Tibial nerve (tissue), 4 donors: ENCODE measurements around the gene EIF2B2.

ENCODE experiments used
- EP300 ChIP-seq, 2 donors: sonication (generic); formaldehyde crosslinking; IDR thresholded peaks; one replicate each; pipeline ENCODE4 v1.6.1; 2017; ENCODE audit warnings: antibody characterized with exemption in 2 of 2, mild to moderate bottlenecking in 1 of 2
- POLR2A ChIP-seq, 2 donors: fragments of 450-650 bp; IDR thresholded peaks; one replicate each; pipeline ENCODE4 v1.6.1; 2017; ENCODE audit warnings: antibody characterized with exemption in 2 of 2, mild to moderate bottlenecking in 2 of 2, moderate library complexity in 2 of 2
- TF ChIP-seq, protein P1 (sequence below), 5 experiments: fragments of 200-600 bp in 3 of 5; fragments of 450-650 bp in 2 of 5; sonication (generic) in 3 of 5; IDR thresholded peaks; one replicate each; pipeline ENCODE4 v1.5.1; 2016 to 2019; ENCODE audit warnings: antibody characterized with exemption in 5 of 5, mild to moderate bottlenecking in 3 of 5, moderate library complexity in 2 of 5

DNA sequence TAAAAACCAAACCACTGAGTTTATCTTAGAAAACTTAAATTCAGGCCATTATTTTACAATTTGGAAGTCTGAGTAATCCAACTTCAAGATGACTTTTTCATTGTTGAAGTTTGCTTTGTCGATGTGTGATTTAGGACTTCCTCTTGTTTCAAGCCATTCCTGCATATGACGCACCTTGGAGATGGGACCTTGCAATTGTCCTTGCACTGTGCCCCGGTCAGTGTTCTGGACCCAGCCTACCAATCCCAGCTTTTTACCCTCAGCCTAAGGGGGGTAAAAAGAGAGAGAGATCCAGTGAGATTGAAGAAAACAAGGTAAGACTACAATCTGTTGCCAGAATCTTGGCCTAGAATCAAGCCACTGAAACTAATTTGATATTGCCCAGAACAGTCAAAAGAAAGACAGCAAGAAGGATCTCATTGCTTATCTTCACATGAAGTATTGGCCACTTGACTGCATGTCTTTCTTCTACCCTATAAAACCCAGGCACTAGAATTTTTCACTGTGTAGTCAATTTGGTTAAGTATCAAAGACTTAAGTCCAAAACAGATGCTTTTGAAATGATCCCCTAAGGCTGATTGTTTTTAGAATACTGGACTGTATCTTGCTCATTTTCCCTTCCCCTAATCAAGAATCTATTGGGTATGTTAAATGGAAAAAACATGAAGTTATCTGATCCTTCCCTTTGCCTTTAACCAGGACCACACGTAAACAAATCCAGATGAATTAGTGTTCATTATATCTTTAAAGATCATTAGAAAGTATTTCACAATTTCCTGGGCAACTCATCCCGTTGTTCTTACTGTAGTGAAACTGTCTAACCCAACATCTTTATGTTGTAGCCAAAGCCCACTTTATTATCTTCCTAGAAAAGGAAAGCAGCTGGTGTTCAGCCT is 50.9 kb downstream of the EIF2B2 start:
- TF ChIP-seq, protein P1, sequence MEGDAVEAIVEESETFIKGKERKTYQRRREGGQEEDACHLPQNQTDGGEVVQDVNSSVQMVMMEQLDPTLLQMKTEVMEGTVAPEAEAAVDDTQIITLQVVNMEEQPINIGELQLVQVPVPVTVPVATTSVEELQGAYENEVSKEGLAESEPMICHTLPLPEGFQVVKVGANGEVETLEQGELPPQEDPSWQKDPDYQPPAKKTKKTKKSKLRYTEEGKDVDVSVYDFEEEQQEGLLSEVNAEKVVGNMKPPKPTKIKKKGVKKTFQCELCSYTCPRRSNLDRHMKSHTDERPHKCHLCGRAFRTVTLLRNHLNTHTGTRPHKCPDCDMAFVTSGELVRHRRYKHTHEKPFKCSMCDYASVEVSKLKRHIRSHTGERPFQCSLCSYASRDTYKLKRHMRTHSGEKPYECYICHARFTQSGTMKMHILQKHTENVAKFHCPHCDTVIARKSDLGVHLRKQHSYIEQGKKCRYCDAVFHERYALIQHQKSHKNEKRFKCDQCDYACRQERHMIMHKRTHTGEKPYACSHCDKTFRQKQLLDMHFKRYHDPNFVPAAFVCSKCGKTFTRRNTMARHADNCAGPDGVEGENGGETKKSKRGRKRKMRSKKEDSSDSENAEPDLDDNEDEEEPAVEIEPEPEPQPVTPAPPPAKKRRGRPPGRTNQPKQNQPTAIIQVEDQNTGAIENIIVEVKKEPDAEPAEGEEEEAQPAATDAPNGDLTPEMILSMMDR (IDR thresholded peaks at IDR 0.05): no peak
- TF ChIP-seq POLR2A (IDR thresholded peaks at IDR 0.05) (no peak), EP300 (IDR thresholded peaks at IDR 0.05) (no peak)
